GM12891 (cell line): ENCODE results near the gene ESCO1.

Source experiments
- POLR2A ChIP-seq: IDR thresholded peaks from 2 replicates; pipeline ENCODE4 v1.6.1; 2011; ENCODE audit warnings: low read depth, low read length, control low read depth
- POLR2AphosphoS5 ChIP-seq: IDR thresholded peaks from 2 replicates; pipeline ENCODE4 v1.6.1; 2011; ENCODE audit warnings: low read depth, low read length, control low read depth
- POU2F2 ChIP-seq: IDR thresholded peaks from 2 replicates; pipeline ENCODE4 v1.6.1; 2011; ENCODE audit warnings: low read depth, mild to moderate bottlenecking, control low read depth, low read length, moderate library complexity
- SPI1 ChIP-seq: IDR thresholded peaks from 2 replicates; pipeline ENCODE4 v1.6.1; 2011; ENCODE audit warnings: low read depth, low read length, control low read depth
- TAF1 ChIP-seq: IDR thresholded peaks from 2 replicates; pipeline ENCODE4 v1.6.1; 2011; ENCODE audit warnings: low read depth, low read length, control low read depth

DNA sequence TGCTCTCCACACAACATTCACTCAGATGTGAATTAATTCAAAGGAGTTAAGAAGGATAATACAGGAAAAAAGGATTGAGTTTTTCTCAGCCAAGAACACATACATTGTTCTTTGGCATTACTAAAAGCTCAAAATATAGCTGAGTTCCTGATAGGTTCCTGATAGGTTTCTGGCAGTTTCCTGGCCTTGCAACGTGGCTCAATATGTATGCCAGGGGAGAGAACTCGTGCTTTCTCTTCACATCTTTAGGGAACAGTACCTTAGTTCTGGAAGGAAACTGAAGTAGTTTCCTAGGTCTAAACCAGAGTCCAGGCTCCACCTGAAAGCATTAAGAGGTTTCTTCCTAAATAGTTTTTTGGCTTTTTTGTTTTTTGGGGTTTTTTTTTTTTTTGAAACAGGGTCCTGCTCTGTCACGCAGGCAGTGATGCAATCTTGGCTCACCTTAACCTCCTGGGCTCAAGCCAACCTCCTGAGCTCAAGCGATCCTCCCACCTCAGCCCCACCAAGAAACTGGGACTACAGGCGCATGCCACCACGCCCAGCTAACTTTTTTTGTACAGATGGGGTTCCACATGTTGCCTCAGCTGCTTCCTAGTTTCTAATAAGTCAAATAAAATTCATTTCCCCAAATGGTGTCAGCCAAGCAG is 42.8 kb downstream of the ESCO1 start:
- TF ChIP-seq POLR2A, result no peak
- no peak for TF ChIP-seq TAF1
- TF ChIP-seq POLR2AphosphoS5, result no peak
- TF ChIP-seq POU2F2, result no peak
- no peak for TF ChIP-seq SPI1
